ENCODE results near the gene KLHL21. TPM values are rescaled to one million over a fixed set of nuclear protein-coding genes. Genes with fewer than 3 reads are reported as not detected.

Gene KLHL21
- total RNA-seq, 1 donor from 2014 or later = 22.6 TPM

DNA sequence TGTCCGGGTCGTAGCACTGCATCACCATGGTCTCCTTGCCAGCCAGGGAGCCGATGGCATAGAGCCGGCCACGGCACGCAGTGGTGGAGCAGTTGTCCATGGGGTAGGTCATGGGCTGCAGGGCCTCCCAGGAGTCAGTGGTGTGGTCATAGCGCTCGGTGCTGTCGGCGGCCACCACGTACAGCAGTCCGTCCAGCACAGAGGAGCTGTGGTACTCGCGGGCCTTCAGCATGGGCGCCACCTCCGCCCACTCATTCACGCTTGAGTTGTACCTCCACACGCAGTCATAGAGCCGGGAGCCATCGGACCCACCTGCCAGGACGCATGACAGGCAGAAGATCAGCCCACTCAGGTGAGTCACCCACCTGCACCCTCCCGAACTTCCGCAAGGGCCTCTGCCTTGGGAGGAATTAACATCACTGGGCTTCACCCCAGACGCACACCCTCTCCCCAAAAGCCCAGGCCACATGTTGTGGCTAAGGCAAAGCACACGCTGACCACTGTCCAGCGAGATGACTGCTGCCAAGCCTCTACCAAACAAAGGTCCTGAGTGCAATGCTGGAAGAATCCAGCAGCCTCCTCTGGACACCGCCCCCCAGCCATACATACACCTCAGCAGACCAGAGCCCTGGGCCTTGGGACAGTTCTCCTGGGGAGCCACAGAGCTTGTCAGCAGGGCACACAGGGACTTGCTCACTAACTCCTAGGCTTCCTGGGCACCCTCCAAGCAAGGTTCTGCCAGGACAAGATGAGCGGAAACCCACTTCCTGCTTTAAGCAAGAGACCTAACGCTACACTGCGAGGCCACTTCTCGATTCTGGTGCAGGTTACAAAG, 3.3 kb downstream of the KLHL21 start:
- Histone ChIP-seq H3K4me1 (peaks cover 60% of the 10 kb centered on the region), H3K27ac (peak overlapping the region; percentile 100), H3K9me3 (no peaks in the 10 kb centered on the region), H3K27me3 (ENCODE audit: low read depth) (no peaks in the 10 kb centered on the region), H3K4me3 (peak overlapping the region; percentile 92), H3K36me3 (peaks cover 53% of the 10 kb centered on the region)
- intact Hi-C loops (cut with DNase I) = no loop called here
- TF ChIP-seq, protein P1, sequence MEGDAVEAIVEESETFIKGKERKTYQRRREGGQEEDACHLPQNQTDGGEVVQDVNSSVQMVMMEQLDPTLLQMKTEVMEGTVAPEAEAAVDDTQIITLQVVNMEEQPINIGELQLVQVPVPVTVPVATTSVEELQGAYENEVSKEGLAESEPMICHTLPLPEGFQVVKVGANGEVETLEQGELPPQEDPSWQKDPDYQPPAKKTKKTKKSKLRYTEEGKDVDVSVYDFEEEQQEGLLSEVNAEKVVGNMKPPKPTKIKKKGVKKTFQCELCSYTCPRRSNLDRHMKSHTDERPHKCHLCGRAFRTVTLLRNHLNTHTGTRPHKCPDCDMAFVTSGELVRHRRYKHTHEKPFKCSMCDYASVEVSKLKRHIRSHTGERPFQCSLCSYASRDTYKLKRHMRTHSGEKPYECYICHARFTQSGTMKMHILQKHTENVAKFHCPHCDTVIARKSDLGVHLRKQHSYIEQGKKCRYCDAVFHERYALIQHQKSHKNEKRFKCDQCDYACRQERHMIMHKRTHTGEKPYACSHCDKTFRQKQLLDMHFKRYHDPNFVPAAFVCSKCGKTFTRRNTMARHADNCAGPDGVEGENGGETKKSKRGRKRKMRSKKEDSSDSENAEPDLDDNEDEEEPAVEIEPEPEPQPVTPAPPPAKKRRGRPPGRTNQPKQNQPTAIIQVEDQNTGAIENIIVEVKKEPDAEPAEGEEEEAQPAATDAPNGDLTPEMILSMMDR (IDR thresholded peaks at IDR 0.05) = no peak
- DNase-seq = no peak
- ATAC-seq = no peak

DNA sequence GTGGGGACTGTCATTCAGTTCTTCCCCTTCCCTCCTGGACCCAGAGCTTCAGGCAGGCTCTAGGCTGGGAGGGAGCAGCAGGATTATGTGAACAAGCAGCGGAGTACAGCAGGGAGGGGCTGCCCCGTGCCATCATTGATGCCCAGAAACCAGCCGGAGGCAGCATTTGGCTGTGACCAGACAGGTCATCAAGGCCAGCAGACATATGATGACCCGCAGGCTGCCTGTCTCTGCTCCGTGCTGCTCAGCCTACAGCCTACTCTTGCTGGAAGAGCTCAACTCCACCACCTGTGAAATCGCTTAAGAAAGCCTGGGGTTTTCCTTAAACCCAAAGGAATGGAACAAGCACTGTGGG, 4.9 kb downstream of the KLHL21 start:
- DNase-seq (no peak), ATAC-seq (no peak)
- Histone ChIP-seq H3K27me3 (ENCODE audit: low read depth) (no peaks in the 10 kb centered on the region), H3K27ac (no peak overlapping the region), H3K36me3 (peaks cover 69% of the 10 kb centered on the region), H3K4me1 (peaks cover 49% of the 10 kb centered on the region), H3K4me3 (no peak overlapping the region), H3K9me3 (no peaks in the 10 kb centered on the region)
- TF ChIP-seq, protein P1 (IDR thresholded peaks at IDR 0.05) = no peak
- intact Hi-C loops (cut with DNase I) = no loop called here

DNA sequence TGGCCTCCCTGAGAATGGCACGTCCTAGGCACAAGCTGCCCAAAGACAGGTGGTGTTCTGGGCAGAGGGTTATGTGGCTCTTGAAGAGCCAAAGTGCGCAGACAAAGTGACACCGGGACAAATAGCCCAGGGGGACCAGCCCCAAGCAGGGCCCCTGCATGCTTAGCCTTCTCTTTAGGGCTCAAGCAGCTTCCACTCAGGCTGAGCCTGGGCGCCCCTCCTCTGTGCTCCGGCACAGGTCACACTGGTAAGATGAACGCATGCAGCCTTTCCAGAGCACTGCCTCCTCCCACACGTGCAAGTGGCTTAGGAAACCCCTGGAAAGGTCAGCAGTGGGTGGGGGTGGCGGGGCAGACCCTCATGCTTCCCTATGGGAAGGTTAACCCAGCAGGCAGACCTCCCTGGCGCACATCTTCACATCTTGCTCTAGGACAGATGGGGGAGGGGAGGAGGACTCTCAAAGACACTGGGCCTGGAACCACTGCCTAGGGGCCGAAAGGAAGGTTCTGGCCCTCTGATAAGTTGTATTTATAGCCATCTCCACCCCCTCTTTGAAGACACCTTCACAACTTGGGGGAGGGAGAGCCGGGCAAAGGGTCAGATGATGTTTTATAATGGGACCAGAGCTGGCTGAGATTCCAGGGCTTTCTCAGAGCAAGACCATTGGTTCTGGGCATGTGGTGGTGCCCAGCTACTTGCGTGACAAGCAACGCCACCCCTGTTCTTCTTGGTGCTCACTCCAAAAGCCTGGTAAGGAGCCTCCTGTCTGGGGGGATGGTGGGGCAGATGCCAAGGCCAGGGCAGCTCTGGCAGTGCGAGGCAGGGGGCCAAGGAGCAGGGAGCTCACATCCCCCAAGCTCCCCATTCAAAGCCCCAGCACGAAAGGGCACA, 5.5 kb downstream of the KLHL21 start:
- H3K27ac ChIP-seq = no peak overlapping the region
- ATAC-seq (no peak), DNase-seq (no peak)
- no peak overlapping the region for H3K4me3 ChIP-seq
- peaks cover 75% of the 10 kb centered on the region for H3K36me3 ChIP-seq
- intact Hi-C loops (cut with DNase I) = no loop called here
- peaks cover 49% of the 10 kb centered on the region for H3K4me1 ChIP-seq
- TF ChIP-seq, protein P1 (IDR thresholded peaks at IDR 0.05) = no peak
- H3K9me3 ChIP-seq = no peaks in the 10 kb centered on the region
- H3K27me3 ChIP-seq (ENCODE audit: low read depth) = no peaks in the 10 kb centered on the region

DNA sequence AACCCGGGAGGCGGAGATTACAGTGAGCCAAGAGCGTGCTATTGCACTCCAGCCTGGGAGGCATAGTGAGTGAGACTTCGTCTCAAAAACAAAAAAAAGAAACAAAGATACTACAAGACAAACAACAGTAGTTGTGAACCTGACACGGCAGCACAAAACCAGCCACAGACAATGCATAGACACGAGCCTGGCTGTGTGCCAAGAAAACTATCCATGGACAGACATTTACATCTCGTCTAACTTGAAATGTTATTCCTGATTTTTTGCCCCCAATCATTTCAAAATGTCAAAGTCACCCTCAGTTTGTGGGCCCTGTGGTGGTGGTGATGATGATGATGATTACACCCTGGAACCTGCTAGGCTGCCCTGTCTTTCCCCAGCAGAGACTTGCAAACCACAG, 6.3 kb downstream of the KLHL21 start:
- H3K9me3 ChIP-seq = no peaks in the 10 kb centered on the region
- ATAC-seq (no peak), DNase-seq (no peak)
- no peaks in the 10 kb centered on the region for H3K27me3 ChIP-seq (ENCODE audit: low read depth)
- no peak overlapping the region for H3K27ac ChIP-seq
- H3K4me1 ChIP-seq = peaks cover 56% of the 10 kb centered on the region
- TF ChIP-seq, protein P1 (IDR thresholded peaks at IDR 0.05) = no peak
- H3K36me3 ChIP-seq = peaks cover 79% of the 10 kb centered on the region
- H3K4me3 ChIP-seq = no peak overlapping the region
- intact Hi-C loops (cut with DNase I) = no loop called here

DNA sequence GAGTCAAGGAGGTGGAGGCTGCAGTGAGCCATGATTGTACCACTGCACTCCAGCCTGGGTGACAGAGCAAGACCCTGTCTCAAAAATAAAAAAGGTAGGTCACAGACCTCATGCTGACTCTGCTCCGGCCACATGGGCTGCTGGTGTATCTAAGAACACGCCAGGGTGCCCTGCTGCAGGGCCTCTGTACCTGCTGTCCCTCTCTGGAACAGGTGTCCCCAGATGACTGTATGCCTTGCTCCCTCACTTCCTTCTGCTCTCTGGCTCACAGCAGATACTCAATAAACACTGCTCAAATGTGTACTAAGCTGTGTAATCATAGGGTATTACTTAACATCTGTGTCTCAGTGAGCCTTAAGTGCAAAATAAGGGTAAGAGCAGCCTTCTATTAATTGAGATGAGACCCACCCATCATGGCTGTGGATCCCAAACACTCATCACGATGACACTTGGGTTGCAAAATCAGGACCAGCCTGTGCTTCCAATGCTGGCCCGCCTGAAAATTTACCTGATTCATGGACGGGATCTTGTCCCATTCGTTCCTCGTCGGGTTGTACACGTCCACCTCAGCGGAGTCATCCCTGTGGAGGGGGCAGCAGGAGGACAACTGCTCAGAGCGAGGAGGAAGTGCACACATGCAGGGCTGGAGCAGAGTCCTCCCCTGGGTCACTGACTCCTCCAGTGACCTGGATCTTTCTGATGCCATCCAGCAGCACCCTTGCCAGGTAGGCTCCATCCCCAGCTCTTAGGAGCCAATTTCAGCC, 7.5 kb downstream of the KLHL21 start:
- no peak for ATAC-seq
- TF ChIP-seq, protein P1 (IDR thresholded peaks at IDR 0.05) = no peak
- Histone ChIP-seq H3K27me3 (ENCODE audit: low read depth) (no peaks in the 10 kb centered on the region), H3K27ac (no peak overlapping the region), H3K36me3 (peaks cover 85% of the 10 kb centered on the region), H3K4me1 (peaks cover 55% of the 10 kb centered on the region), H3K9me3 (no peaks in the 10 kb centered on the region), H3K4me3 (no peak overlapping the region)
- intact Hi-C loops (cut with DNase I) = no loop called here
- no peak for DNase-seq
